Measurements from ENCODE around the gene FAM53B. TPM values are rescaled to one million over a fixed set of nuclear protein-coding genes. Genes with fewer than 3 reads are reported as not detected.
A peak's percentile ranks its signal among the peaks of the same experiment; 100 is the strongest.

Gene FAM53B
- total and polyA plus RNA-seq, 4 experiments from 2014 or later = 7.3 to 60.7 (median 49.9) TPM

DNA sequence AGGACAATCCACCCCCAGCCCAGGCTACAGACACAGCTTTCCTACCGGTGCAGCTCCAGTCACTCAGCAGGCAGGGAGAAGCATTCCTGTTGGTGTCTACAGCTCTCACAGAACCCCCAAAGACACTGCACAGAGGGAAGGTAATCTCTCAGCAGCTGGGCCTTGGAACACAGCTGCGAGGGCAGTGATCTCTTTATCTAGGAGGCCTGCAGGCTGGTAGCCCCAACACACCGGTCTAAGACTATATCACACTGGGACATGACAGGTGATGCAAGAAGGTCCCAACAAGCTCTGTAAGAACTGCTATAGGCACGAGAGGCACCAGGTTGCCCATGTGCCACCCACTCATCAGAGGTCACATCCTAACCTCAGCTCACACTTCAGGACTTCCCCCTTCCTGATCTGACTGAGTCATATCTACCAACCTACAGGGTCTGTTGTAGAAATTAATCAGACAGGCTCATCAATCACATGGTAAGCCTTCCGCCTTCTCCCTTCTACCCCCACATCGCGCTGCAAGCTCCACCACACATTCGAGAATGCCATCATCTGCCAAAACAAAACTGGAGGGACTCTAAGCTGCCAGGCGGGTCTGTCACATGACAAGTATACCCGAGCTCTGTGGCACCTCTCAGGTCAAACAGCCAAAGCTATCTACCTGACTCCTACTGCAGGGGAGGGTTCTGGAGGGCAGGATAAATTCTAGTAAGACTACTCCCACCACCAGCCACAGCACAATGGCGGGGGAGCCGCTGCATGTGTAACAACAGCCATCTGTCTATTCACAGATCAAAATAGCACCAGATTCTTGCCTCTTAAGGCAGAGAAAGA, 26.1 kb downstream of the FAM53B start:
- H3K4me1 ChIP-seq (ENCODE audit: insufficient read depth, low read length) = peaks cover 100% of the 10 kb centered on the region
- Mint-ChIP-seq H3K4me1 (peaks cover 81 to 97% (median 90%) of the 10 kb centered on the region in 4 donors), H3K36me3 (peaks cover 5 to 7% of the 10 kb centered on the region in 2 donors), H3K4me3 (peak overlapping the region; percentile 59 to 83 (median 72)), H3K27ac (peak overlapping the region; percentile 87 to 98 (median 96)), H3K27me3 (no peaks in the 10 kb centered on the region), H3K9me3 (peaks cover 0 to 2% (median 0%) of the 10 kb centered on the region in 8 donors)
- H3K4me3 ChIP-seq (ENCODE audit: low read length in 2 of 2) = peak overlapping the region in 1 of 2 donors; percentile 21
- no peaks in the 10 kb centered on the region for H3K9me3 ChIP-seq (ENCODE audit: control insufficient read depth in 1 of 2, low read length in 2 of 2)
- DNase-seq = peak; percentile 81 to 96 (median 86)
- CTCF ChIA-PET (ENCODE audit: partially characterized antibody) = interaction anchor here (0.9 to 22.6 kb wide), 25 partner anchors 13 to 188 kb away, joined by 3 to 556 read pairs (median 14); no protein-coding TSS in a partner anchor
- no peaks in the 10 kb centered on the region for H3K27me3 ChIP-seq (ENCODE audit: insufficient read depth, low read length)
- no peaks in the 10 kb centered on the region for H3K36me3 ChIP-seq (ENCODE audit: insufficient read depth, low read length)
- peak overlapping the region; percentile 81 for H3K27ac ChIP-seq (ENCODE audit: low read depth, low read length)
- intact Hi-C loops (cut with micrococcal nuclease) = loop anchor here (1.0 kb wide), 3 partner anchors 9 to 16 kb away; no protein-coding TSS in a partner anchor
- POLR2A ChIA-PET (ENCODE audit: partially characterized antibody) = interaction anchor here (0.6 to 20.9 kb wide), 28 partner anchors 12 to 301 kb away, joined by 3 to 544 read pairs (median 10); partner anchors contain the start of gene FAM53B

DNA sequence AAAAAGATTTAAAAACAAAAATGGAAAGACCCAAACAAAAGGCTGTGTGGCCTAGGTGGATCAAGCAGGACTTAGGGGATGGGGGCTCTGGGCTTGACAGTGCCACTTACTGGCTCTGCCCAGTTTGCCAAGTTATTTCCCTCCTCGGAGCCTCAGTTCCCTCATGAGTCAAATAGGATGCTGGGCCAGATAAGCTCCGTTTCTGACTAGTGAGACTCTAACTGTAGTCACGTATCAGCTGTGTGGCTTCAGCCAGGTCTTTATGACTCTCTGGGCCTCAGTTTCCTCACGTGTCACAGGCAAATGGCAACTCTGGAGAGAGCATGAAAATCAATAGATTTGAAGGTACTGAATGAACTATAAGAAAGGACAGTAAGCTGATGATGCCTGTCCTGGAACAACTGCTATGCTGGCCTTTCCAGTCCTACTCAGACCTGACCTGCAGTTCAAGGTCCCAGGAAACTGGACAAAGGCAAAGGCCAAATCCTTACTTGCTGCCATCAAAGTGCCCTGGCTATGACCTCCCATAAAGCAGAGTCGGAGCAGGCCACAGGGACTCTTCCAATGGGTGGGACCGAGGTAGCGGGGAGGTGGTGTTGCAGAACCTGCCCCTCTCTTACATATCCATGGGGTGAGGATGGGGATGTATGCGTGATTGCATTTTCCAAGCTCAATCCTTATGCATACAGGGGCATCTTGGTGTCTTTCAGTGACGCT, 27.0 kb downstream of the FAM53B start:
- H3K27ac Mint-ChIP-seq = peak overlapping the region; percentile 87 to 98 (median 96)
- peak overlapping the region in 7 of 8 donors; percentile 62 to 83 (median 80) for H3K4me3 Mint-ChIP-seq
- H3K36me3 ChIP-seq (ENCODE audit: insufficient read depth, low read length) = no peaks in the 10 kb centered on the region
- peak overlapping the region in 1 of 2 donors; percentile 21 for H3K4me3 ChIP-seq (ENCODE audit: low read length in 2 of 2)
- no peaks in the 10 kb centered on the region for H3K27me3 Mint-ChIP-seq
- ChIA-PET CTCF (ENCODE audit: partially characterized antibody) (interaction anchor here (0.8 to 22.6 kb wide), 15 partner anchors 13 to 177 kb away, joined by 3 to 556 read pairs (median 47); no protein-coding TSS in a partner anchor), POLR2A (ENCODE audit: partially characterized antibody) (interaction anchor here (0.9 to 20.9 kb wide), 15 partner anchors 13 to 177 kb away, joined by 3 to 544 read pairs (median 31); no protein-coding TSS in a partner anchor)
- no peaks in the 10 kb centered on the region for H3K27me3 ChIP-seq (ENCODE audit: insufficient read depth, low read length)
- H3K9me3 Mint-ChIP-seq = peaks cover 0 to 2% (median 0%) of the 10 kb centered on the region in 8 donors
- peaks cover 79 to 97% (median 88%) of the 10 kb centered on the region in 4 donors for H3K4me1 Mint-ChIP-seq
- DNase-seq = no peak
- H3K27ac ChIP-seq (ENCODE audit: low read depth, low read length) = peak overlapping the region; percentile 81
- no peaks in the 10 kb centered on the region for H3K9me3 ChIP-seq (ENCODE audit: control insufficient read depth in 1 of 2, low read length in 2 of 2)
- peaks cover 99% of the 10 kb centered on the region for H3K4me1 ChIP-seq (ENCODE audit: insufficient read depth, low read length)
- intact Hi-C loops (cut with micrococcal nuclease) = no loop called here
- peaks cover 5 to 11% of the 10 kb centered on the region in 2 donors for H3K36me3 Mint-ChIP-seq

DNA sequence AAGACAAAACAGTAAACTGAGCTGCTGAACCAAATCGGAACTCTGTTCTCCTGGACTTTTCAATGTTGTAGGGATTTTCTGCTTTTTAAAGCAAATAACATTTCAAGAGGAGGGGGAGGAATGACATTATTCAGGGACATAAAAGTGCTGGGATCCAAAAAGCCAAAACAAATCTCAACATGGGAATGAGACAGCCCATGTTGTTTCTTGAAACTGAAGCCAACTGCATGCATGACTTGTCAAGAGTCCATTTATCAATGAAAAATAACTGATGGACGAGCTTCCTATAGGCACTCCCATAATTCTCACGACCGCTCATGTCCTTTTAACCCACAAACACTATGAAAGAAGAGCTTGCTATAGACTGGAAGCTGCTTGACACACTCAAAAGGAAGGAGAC, 27.8 kb downstream of the FAM53B start:
- Histone ChIP-seq H3K9me3 (ENCODE audit: control insufficient read depth in 1 of 2, low read length in 2 of 2) (no peaks in the 10 kb centered on the region), H3K4me3 (ENCODE audit: low read length in 2 of 2) (no peak overlapping the region), H3K36me3 (ENCODE audit: insufficient read depth, low read length) (no peaks in the 10 kb centered on the region), H3K4me1 (ENCODE audit: insufficient read depth, low read length) (peaks cover 97% of the 10 kb centered on the region), H3K27me3 (ENCODE audit: insufficient read depth, low read length) (no peaks in the 10 kb centered on the region), H3K27ac (ENCODE audit: low read depth, low read length) (peak overlapping the region; percentile 81)
- intact Hi-C loops (cut with micrococcal nuclease) = no loop called here
- H3K4me1 Mint-ChIP-seq = peaks cover 72 to 89% (median 81%) of the 10 kb centered on the region in 4 donors
- no peaks in the 10 kb centered on the region for H3K9me3 Mint-ChIP-seq
- H3K36me3 Mint-ChIP-seq = peaks cover 5 to 11% of the 10 kb centered on the region in 2 donors
- DNase-seq = no peak
- no peaks in the 10 kb centered on the region for H3K27me3 Mint-ChIP-seq
- ChIA-PET CTCF (ENCODE audit: partially characterized antibody) (interaction anchor here (0.8 to 22.6 kb wide), 9 partner anchors 12 to 89 kb away, joined by 3 to 556 read pairs (median 50); no protein-coding TSS in a partner anchor), POLR2A (ENCODE audit: partially characterized antibody) (interaction anchor here (0.9 to 20.9 kb wide), 6 partner anchors 13 to 66 kb away, joined by 3 to 544 read pairs (median 214); no protein-coding TSS in a partner anchor)
- peak overlapping the region in 6 of 8 donors; percentile 49 to 83 (median 63) for H3K4me3 Mint-ChIP-seq
- peak overlapping the region; percentile 87 to 98 (median 96) for H3K27ac Mint-ChIP-seq

DNA sequence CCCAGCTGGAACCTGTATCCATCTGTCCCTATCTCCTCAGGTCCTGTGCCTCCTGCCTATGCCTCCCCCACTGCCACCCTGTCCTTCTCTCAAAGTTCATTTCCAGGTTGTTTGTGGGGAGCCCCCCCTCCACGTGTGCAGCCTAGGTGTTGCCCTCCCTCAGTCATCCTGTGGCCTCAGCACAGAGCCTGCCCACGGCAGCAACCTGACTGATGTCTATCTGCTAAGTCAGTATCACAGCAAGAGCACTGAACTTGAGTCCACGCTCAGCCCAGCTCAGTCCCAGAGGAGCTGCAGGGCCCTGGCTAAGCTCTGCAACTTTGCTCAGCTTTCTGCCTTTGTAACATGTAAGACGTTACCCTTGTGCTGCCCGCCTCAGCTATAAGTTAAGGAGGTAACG, 28.7 kb downstream of the FAM53B start:
- H3K27me3 ChIP-seq (ENCODE audit: insufficient read depth, low read length) = no peaks in the 10 kb centered on the region
- no peaks in the 10 kb centered on the region for H3K9me3 Mint-ChIP-seq
- peaks cover 97% of the 10 kb centered on the region for H3K4me1 ChIP-seq (ENCODE audit: insufficient read depth, low read length)
- no peaks in the 10 kb centered on the region for H3K9me3 ChIP-seq (ENCODE audit: control insufficient read depth in 1 of 2, low read length in 2 of 2)
- H3K36me3 Mint-ChIP-seq = peaks cover 5 to 11% of the 10 kb centered on the region in 2 donors
- ChIA-PET POLR2A (ENCODE audit: partially characterized antibody) (interaction anchor here (0.7 to 20.9 kb wide), 12 partner anchors 8 to 96 kb away, joined by 3 to 544 read pairs (median 5); no protein-coding TSS in a partner anchor), CTCF (ENCODE audit: partially characterized antibody) (interaction anchor here (5.6 to 22.6 kb wide), 7 partner anchors 11 to 89 kb away, joined by 42 to 556 read pairs (median 120); no protein-coding TSS in a partner anchor)
- peak in 1 of 5 donors; percentile 68 for DNase-seq
- H3K4me3 Mint-ChIP-seq = peak overlapping the region in 7 of 8 donors; percentile 15 to 83 (median 65)
- intact Hi-C loops (cut with micrococcal nuclease) = no loop called here
- H3K27ac Mint-ChIP-seq = peak overlapping the region; percentile 87 to 98 (median 93)
- peak overlapping the region; percentile 81 for H3K27ac ChIP-seq (ENCODE audit: low read depth, low read length)
- H3K4me1 Mint-ChIP-seq = peaks cover 74 to 90% (median 83%) of the 10 kb centered on the region in 4 donors
- H3K4me3 ChIP-seq (ENCODE audit: low read length in 2 of 2) = peak overlapping the region in 1 of 2 donors; percentile 7
- no peaks in the 10 kb centered on the region for H3K36me3 ChIP-seq (ENCODE audit: insufficient read depth, low read length)
- H3K27me3 Mint-ChIP-seq = no peaks in the 10 kb centered on the region

- ChIA-PET POLR2A (ENCODE audit: partially characterized antibody) (interaction anchor here (1.1 to 20.9 kb wide), 9 partner anchors 10 to 63 kb away, joined by 3 to 544 read pairs (median 13); no protein-coding TSS in a partner anchor), CTCF (ENCODE audit: partially characterized antibody) (interaction anchor here (0.9 to 22.6 kb wide), 9 partner anchors 9 to 86 kb away, joined by 3 to 556 read pairs (median 5); no protein-coding TSS in a partner anchor)
- no peaks in the 10 kb centered on the region for H3K27me3 Mint-ChIP-seq
- H3K9me3 Mint-ChIP-seq = no peaks in the 10 kb centered on the region
- peaks cover 10 to 13% of the 10 kb centered on the region in 2 donors for H3K36me3 Mint-ChIP-seq
- Histone ChIP-seq H3K4me1 (ENCODE audit: insufficient read depth, low read length) (peaks cover 97% of the 10 kb centered on the region), H3K9me3 (ENCODE audit: control insufficient read depth in 1 of 2, low read length in 2 of 2) (no peaks in the 10 kb centered on the region), H3K36me3 (ENCODE audit: insufficient read depth, low read length) (no peaks in the 10 kb centered on the region), H3K4me3 (ENCODE audit: low read length in 2 of 2) (no peak overlapping the region), H3K27ac (ENCODE audit: low read depth, low read length) (peak overlapping the region; percentile 31), H3K27me3 (ENCODE audit: insufficient read depth, low read length) (no peaks in the 10 kb centered on the region)
- no peak for DNase-seq
- H3K4me3 Mint-ChIP-seq = peak overlapping the region in 5 of 8 donors; percentile 8 to 80 (median 60)
- H3K27ac Mint-ChIP-seq = peak overlapping the region; percentile 22 to 89 (median 83)
- intact Hi-C loops (cut with micrococcal nuclease) = no loop called here
- H3K4me1 Mint-ChIP-seq = peaks cover 78 to 93% (median 86%) of the 10 kb centered on the region in 4 donors
Measured at GRCh38 chr10:124713679-124714255, 30.4 kb downstream of the FAM53B start.

GRCh38 chr10:124712704-124713407, 31.3 kb downstream of the FAM53B start:
- CTCF ChIA-PET (ENCODE audit: partially characterized antibody) = interaction anchor here (0.9 to 22.6 kb wide), 8 partner anchors 8 to 85 kb away, joined by 3 to 556 read pairs (median 62); no protein-coding TSS in a partner anchor
- peaks cover 80 to 93% (median 86%) of the 10 kb centered on the region in 4 donors for H3K4me1 Mint-ChIP-seq
- Histone ChIP-seq H3K4me1 (ENCODE audit: insufficient read depth, low read length) (peaks cover 97% of the 10 kb centered on the region), H3K27me3 (ENCODE audit: insufficient read depth, low read length) (no peaks in the 10 kb centered on the region), H3K27ac (ENCODE audit: low read depth, low read length) (peak overlapping the region; percentile 31), H3K4me3 (ENCODE audit: low read length in 2 of 2) (no peak overlapping the region), H3K36me3 (ENCODE audit: insufficient read depth, low read length) (no peaks in the 10 kb centered on the region), H3K9me3 (ENCODE audit: control insufficient read depth in 1 of 2, low read length in 2 of 2) (no peaks in the 10 kb centered on the region)
- POLR2A ChIA-PET (ENCODE audit: partially characterized antibody) = interaction anchor here (0.7 to 20.9 kb wide), 12 partner anchors 10 to 65 kb away, joined by 3 to 544 read pairs (median 6); no protein-coding TSS in a partner anchor
- DNase-seq = peak in 1 of 5 donors; percentile 31
- H3K27ac Mint-ChIP-seq = peak overlapping the region; percentile 77 to 91 (median 87)
- intact Hi-C loops (cut with micrococcal nuclease) = no loop called here
- peaks cover 14 to 16% of the 10 kb centered on the region in 2 donors for H3K36me3 Mint-ChIP-seq
- H3K9me3 Mint-ChIP-seq = no peaks in the 10 kb centered on the region
- H3K4me3 Mint-ChIP-seq = peak overlapping the region in 4 of 8 donors; percentile 39 to 60 (median 54)
- no peaks in the 10 kb centered on the region for H3K27me3 Mint-ChIP-seq

All from CD4-positive, alpha-beta memory T cell (primary cell).